CD14-positive monocyte (primary cell): ENCODE measurements around the gene RBKS. TPM values are rescaled to one million over a fixed set of nuclear protein-coding genes. Genes with fewer than 3 reads are reported as not detected.

Source experiments
- DNase-seq, 3 donors: peaks; one replicate each; pipeline ENCODE4 v3.0.0-alpha.2; 2011 to 2022
- H2AFZ ChIP-seq: 2 replicates; pipeline ENCODE4 v1.6.0; 2012; ENCODE audit warnings: mild to moderate bottlenecking, low read depth, low read length, inconsistent platforms; ENCODE audit not compliant: insufficient read depth, poor library complexity, severe bottlenecking
- H3K27ac ChIP-seq, 2 donors: 1 replicate in 1 of 2; 2 replicates in 1 of 2; pipeline ENCODE4 v1.5.1; 2012 to 2013; ENCODE audit warnings: low read length in 2 of 2, control low read depth in 1 of 2, inconsistent platforms in 1 of 2, low read depth in 1 of 2, mild to moderate bottlenecking in 1 of 2
- H3K27me3 ChIP-seq, 2 donors: one replicate each; pipeline versions ENCODE4 v1.6.0 to v1.6.1; 2011 to 2013; ENCODE audit warnings: low read length in 2 of 2; ENCODE audit not compliant: control insufficient read depth in 2 of 2, insufficient read depth in 2 of 2
- H3K36me3 ChIP-seq, 2 donors: replicated peaks in 1 of 2; 1 replicate in 1 of 2; 2 replicates in 1 of 2; pipeline versions ENCODE4 v1.5.1 to v1.6.1; 2012 to 2013; ENCODE audit warnings: low read length in 2 of 2, control low read depth in 1 of 2, inconsistent platforms in 1 of 2, mild to moderate bottlenecking in 1 of 2; ENCODE audit not compliant: insufficient read depth in 2 of 2, control insufficient read depth in 1 of 2
- H3K4me1 ChIP-seq, 2 donors: 1 replicate in 1 of 2; 2 replicates in 1 of 2; pipeline versions ENCODE4 v1.5.1 to v1.6.1; 2012 to 2013; ENCODE audit warnings: low read length in 2 of 2, control low read depth in 1 of 2, inconsistent platforms in 1 of 2, mild to moderate bottlenecking in 1 of 2, moderate library complexity in 1 of 2; ENCODE audit not compliant: insufficient read depth in 2 of 2, control insufficient read depth in 1 of 2
- H3K4me2 ChIP-seq: replicated peaks from 2 replicates; pipeline ENCODE3; 2012; ENCODE audit warnings: low read length, moderate library complexity, mild to moderate bottlenecking; ENCODE audit not compliant: poor library complexity, severe bottlenecking; ENCODE audit errors: extremely low read depth
- H3K4me3 ChIP-seq, 3 experiments: fragments of 200-600 bp in 1 of 3; sonication (generic) in 1 of 3; replicated peaks in 1 of 3; 1 replicate in 2 of 3; 2 replicates in 1 of 3; pipeline ENCODE4 v1.5.1; 2011 to 2013; ENCODE audit warnings: low read length in 3 of 3, mild to moderate bottlenecking in 3 of 3, control low read depth in 2 of 3, low read depth in 2 of 3, inconsistent platforms in 1 of 3, moderate library complexity in 1 of 3
- H3K79me2 ChIP-seq: 2 replicates; pipeline ENCODE4 v1.6.0; 2012; ENCODE audit warnings: mild to moderate bottlenecking, control low read depth, inconsistent platforms, low read length, moderate library complexity; ENCODE audit not compliant: insufficient read depth
- H3K9ac ChIP-seq: 2 replicates; pipeline ENCODE4 v1.6.0; 2017; ENCODE audit warnings: low read length, mild to moderate bottlenecking; ENCODE audit not compliant: insufficient read depth, poor library complexity, severe bottlenecking
- H3K9me3 ChIP-seq, 2 donors: replicated peaks in 1 of 2; 1 replicate in 1 of 2; 2 replicates in 1 of 2; pipeline versions ENCODE4 v1.5.1 to v1.6.1; 2012 to 2013; ENCODE audit warnings: low read length in 2 of 2, control low read depth in 1 of 2; ENCODE audit not compliant: control insufficient read depth in 1 of 2, insufficient read depth in 1 of 2
- H4K20me1 ChIP-seq: 2 replicates; pipeline ENCODE4 v1.6.0; 2012; ENCODE audit warnings: mild to moderate bottlenecking, low read length, control low read depth, moderate library complexity; ENCODE audit not compliant: insufficient read depth
- H3K27ac Mint-ChIP-seq, 7 donors: one replicate each; pipeline ENCODE4 v1.8.0; 2020; ENCODE audit warnings: mild to moderate bottlenecking in 7 of 7, mixed read lengths in 7 of 7, moderate library complexity in 6 of 7, inconsistent platforms in 2 of 7
- H3K27me3 Mint-ChIP-seq, 3 donors: one replicate each; pipeline ENCODE4 v1.8.0; 2021 to 2022; ENCODE audit warnings: low read depth in 3 of 3, mild to moderate bottlenecking in 3 of 3, mixed read lengths in 3 of 3, moderate library complexity in 3 of 3, inconsistent platforms in 1 of 3
- H3K36me3 Mint-ChIP-seq, 2 donors: one replicate each; pipeline ENCODE4 v1.8.0; 2020; ENCODE audit warnings: mixed read lengths in 2 of 2, inconsistent platforms in 1 of 2, mild to moderate bottlenecking in 1 of 2
- H3K4me1 Mint-ChIP-seq: one replicate; pipeline ENCODE4 v1.8.0; 2020; ENCODE audit warnings: mild to moderate bottlenecking, mixed read lengths
- H3K4me3 Mint-ChIP-seq, 2 donors: one replicate each; pipeline ENCODE4 v1.8.0; 2020; ENCODE audit warnings: mild to moderate bottlenecking in 2 of 2, mixed read lengths in 2 of 2, moderate library complexity in 1 of 2
- H3K9me3 Mint-ChIP-seq, 7 donors: one replicate each; pipeline ENCODE4 v1.8.0; 2020 to 2022; ENCODE audit warnings: mixed read lengths in 7 of 7, mild to moderate bottlenecking in 6 of 7, moderate library complexity in 6 of 7, inconsistent platforms in 2 of 7
- CTCF ChIP-seq: fragments of 200-600 bp; IDR thresholded peaks from one replicate; pipeline ENCODE4 v1.8.0; 2022; ENCODE audit warnings: antibody characterized with exemption, mild to moderate bottlenecking
- WGBS: methylation state at CpG from one replicate; pipeline ENCODE4 v1.1.5; 2013; ENCODE audit warnings: missing lambda C conversion rate; ENCODE audit not compliant: insufficient coverage; 5-methylcytosine and 5-hydroxymethylcytosine counted together
- intact Hi-C, 2 donors: fragments of 100-400 bp; cut with micrococcal nuclease; formaldehyde crosslinking; loops; one replicate each; pipeline versions ENCODE4 v1.15.0 to v1.15.1; 2023
- polyA plus RNA-seq, 3 donors: library from polyadenylated mRNA; depleted of rRNA in 1 of 3; unstranded in 2 of 3; stranded (reverse) in 1 of 3; fragments of 300-500 nt in 2 of 3; fragments of >200 nt in 1 of 3; fragmentation: Illumina TruSeq in 2 of 3; gene quantifications; 1 replicate in 2 of 3; 2 replicates in 1 of 3; pipeline ENCODE4 v1.2.3, GENCODE V29; 2012 to 2021

The RBKS gene
- polyA plus RNA-seq, 3 donors, result 3.9 to 39.1 (median 4.3) TPM

- H3K27me3 Mint-ChIP-seq, result peaks cover 0 to 2% (median 0%) of the 10 kb centered on the region in 3 donors
- intact Hi-C loops, result no loop called here
- Histone ChIP-seq H3K9ac (no peak overlapping the region), H2AFZ (no peak overlapping the region), H4K20me1 (no peaks in the 10 kb centered on the region), H3K27ac (no peak overlapping the region), H3K4me3 (no peak overlapping the region), H3K4me2 (no peak overlapping the region), H3K4me1 (peaks cover 10 to 13% of the 10 kb centered on the region in 2 donors), H3K79me2 (no peaks in the 10 kb centered on the region), H3K9me3 (no peaks in the 10 kb centered on the region), H3K27me3 (no peaks in the 10 kb centered on the region), H3K36me3 (no peaks in the 10 kb centered on the region)
- peaks cover 14% of the 10 kb centered on the region for H3K4me1 Mint-ChIP-seq
- no peak for TF ChIP-seq CTCF
- no peak overlapping the region for H3K4me3 Mint-ChIP-seq
- no peak overlapping the region for H3K27ac Mint-ChIP-seq
- H3K9me3 Mint-ChIP-seq, result peaks cover 0 to 3% (median 0%) of the 10 kb centered on the region in 7 donors
- H3K36me3 Mint-ChIP-seq, result no peaks in the 10 kb centered on the region
- no peak for DNase-seq
- WGBS, result 86% methylated on average over 1 of the region's 5 CpGs
Measured at GRCh38 chr2:27842894-27843293, 47.3 kb downstream of the RBKS start.

- TF ChIP-seq CTCF, result no peak
- no peak for DNase-seq
Measured at GRCh38 chr2:27839022-27839618, 51.1 kb downstream of the RBKS start.

More at GRCh38 chr2:27839022-27839618, 51.1 kb downstream of the RBKS start:
- intact Hi-C loops, result no loop called here
- 100% methylated on average over 2 of the region's 3 CpGs for whole genome bisulfite sequencing
- no peaks in the 10 kb centered on the region for H4K20me1 ChIP-seq
- no peak overlapping the region for H3K4me3 ChIP-seq
- H3K27ac Mint-ChIP-seq, result peak overlapping the region in 1 of 7 donors; percentile 72
- no peaks in the 10 kb centered on the region for H3K36me3 ChIP-seq
- peaks cover 0 to 10% (median 6%) of the 10 kb centered on the region in 7 donors for H3K9me3 Mint-ChIP-seq
- no peak overlapping the region for H3K9ac ChIP-seq
- H3K4me1 Mint-ChIP-seq, result peaks cover 22% of the 10 kb centered on the region
- no peak overlapping the region for H3K4me2 ChIP-seq
- H3K27ac ChIP-seq, result no peak overlapping the region
- H3K4me1 ChIP-seq, result peaks cover 21 to 23% of the 10 kb centered on the region in 2 donors
- H3K9me3 ChIP-seq, result no peaks in the 10 kb centered on the region
- no peaks in the 10 kb centered on the region for H3K27me3 ChIP-seq
- peaks cover 0 to 1% of the 10 kb centered on the region in 2 donors for H3K36me3 Mint-ChIP-seq
- H2AFZ ChIP-seq, result no peak overlapping the region
- H3K27me3 Mint-ChIP-seq, result peaks cover 0 to 2% (median 0%) of the 10 kb centered on the region in 3 donors
- H3K4me3 Mint-ChIP-seq, result no peak overlapping the region
- no peaks in the 10 kb centered on the region for H3K79me2 ChIP-seq
